ENCODE data around the gene SMCO2.

SMCO2 gene

GRCh38 chr12:27467641-27468040, 21.1 kb downstream of the SMCO2 start:
- TF ChIP-seq GATA2 (IDR thresholded peaks at IDR 0.05; ENCODE audit: low read depth, low read length) (no peak), GATA3 (IDR thresholded peaks at IDR 0.05; ENCODE audit: low read depth, low read length) (no peak)

GRCh38 chr12:27468241-27468640, 21.7 kb downstream of the SMCO2 start:
- TF ChIP-seq GATA2 (IDR thresholded peaks at IDR 0.05; ENCODE audit: low read depth, low read length): no peak
- no peak for TF ChIP-seq GATA3 (IDR thresholded peaks at IDR 0.05; ENCODE audit: low read depth, low read length)

GRCh38 chr12:27469176-27469736, 22.7 kb downstream of the SMCO2 start:
- TF ChIP-seq GATA3 (IDR thresholded peaks at IDR 0.05; ENCODE audit: low read depth, low read length) (no peak), GATA2 (IDR thresholded peaks at IDR 0.05; ENCODE audit: low read depth, low read length) (no peak)

GRCh38 chr12:27472604-27473003, 26.1 kb downstream of the SMCO2 start:
- TF ChIP-seq GATA3 (IDR thresholded peaks at IDR 0.05; ENCODE audit: low read depth, low read length): no peak
- TF ChIP-seq GATA2 (IDR thresholded peaks at IDR 0.05; ENCODE audit: low read depth, low read length): no peak

GRCh38 chr12:27474344-27474743, 27.8 kb downstream of the SMCO2 start:
- TF ChIP-seq GATA3 (IDR thresholded peaks at IDR 0.05; ENCODE audit: low read depth, low read length) (no peak), GATA2 (IDR thresholded peaks at IDR 0.05; ENCODE audit: low read depth, low read length) (no peak)

- TF ChIP-seq GATA2 (IDR thresholded peaks at IDR 0.05; ENCODE audit: low read depth, low read length) (no peak), GATA3 (IDR thresholded peaks at IDR 0.05; ENCODE audit: low read depth, low read length) (no peak)
Observed at GRCh38 chr12:27477049-27477448, 30.5 kb downstream of the SMCO2 start.

GRCh38 chr12:27478949-27479348, 32.4 kb downstream of the SMCO2 start:
- no peak for TF ChIP-seq GATA3 (IDR thresholded peaks at IDR 0.05; ENCODE audit: low read depth, low read length)
- TF ChIP-seq GATA2 (IDR thresholded peaks at IDR 0.05; ENCODE audit: low read depth, low read length): no peak

- TF ChIP-seq GATA2 (IDR thresholded peaks at IDR 0.05; ENCODE audit: low read depth, low read length): no peak
Observed at GRCh38 chr12:27480016-27480415, 33.5 kb downstream of the SMCO2 start.

- TF ChIP-seq GATA3 (IDR thresholded peaks at IDR 0.05; ENCODE audit: low read depth, low read length) (no peak), GATA2 (IDR thresholded peaks at IDR 0.05; ENCODE audit: low read depth, low read length) (no peak)
Observed at GRCh38 chr12:27486961-27487360, 40.4 kb downstream of the SMCO2 start.

- no peak for TF ChIP-seq GATA2 (IDR thresholded peaks at IDR 0.05; ENCODE audit: low read depth, low read length)
- TF ChIP-seq GATA3 (IDR thresholded peaks at IDR 0.05; ENCODE audit: low read depth, low read length): no peak
Observed at GRCh38 chr12:27488479-27488878, 41.9 kb downstream of the SMCO2 start.

GRCh38 chr12:27491226-27491625, 44.7 kb downstream of the SMCO2 start:
- TF ChIP-seq GATA2 (IDR thresholded peaks at IDR 0.05; ENCODE audit: low read depth, low read length): no peak

- TF ChIP-seq GATA2 (IDR thresholded peaks at IDR 0.05; ENCODE audit: low read depth, low read length) (no peak), GATA3 (IDR thresholded peaks at IDR 0.05; ENCODE audit: low read depth, low read length) (no peak)
Observed at GRCh38 chr12:27493260-27493940, 46.9 kb downstream of the SMCO2 start.

- TF ChIP-seq GATA2 (IDR thresholded peaks at IDR 0.05; ENCODE audit: low read depth, low read length) (no peak), GATA3 (IDR thresholded peaks at IDR 0.05; ENCODE audit: low read depth, low read length) (no peak)
Observed at GRCh38 chr12:27497446-27497845, 50.9 kb downstream of the SMCO2 start.

GRCh38 chr12:27498149-27498548, 51.6 kb downstream of the SMCO2 start:
- TF ChIP-seq GATA2 (IDR thresholded peaks at IDR 0.05; ENCODE audit: low read depth, low read length) (no peak), GATA3 (IDR thresholded peaks at IDR 0.05; ENCODE audit: low read depth, low read length) (no peak)

- TF ChIP-seq GATA2 (IDR thresholded peaks at IDR 0.05; ENCODE audit: low read depth, low read length): no peak
- no peak for TF ChIP-seq GATA3 (IDR thresholded peaks at IDR 0.05; ENCODE audit: low read depth, low read length)
Observed at GRCh38 chr12:27498761-27499160, 52.2 kb downstream of the SMCO2 start.

- TF ChIP-seq GATA3 (IDR thresholded peaks at IDR 0.05; ENCODE audit: low read depth, low read length) (no peak), GATA2 (IDR thresholded peaks at IDR 0.05; ENCODE audit: low read depth, low read length) (no peak)
Observed at GRCh38 chr12:27499377-27499776, 52.8 kb downstream of the SMCO2 start.
